DOHH2 (cell line): ENCODE data around the gene SMAD3.
"Not testable (repeated sequence)": the region's sequence is repeated elsewhere in the genome, so short reads cannot be mapped to it uniquely, and the experiment has no call there.

Source experiments
- H3F3A ChIP-seq: fragments of 200-600 bp; sonication (generic), shearing (Covaris generic); 2 replicates; pipeline ENCODE4 v1.6.0; 2016; ENCODE audit warnings: antibody characterized with exemption, mild to moderate bottlenecking; ENCODE audit not compliant: control insufficient read depth, insufficient read depth
- H3K27ac ChIP-seq: fragments of 200-600 bp; sonication (generic); 2 replicates; pipeline ENCODE4 v1.5.1; 2014; ENCODE audit warnings: low read depth, mild to moderate bottlenecking, low read length, moderate library complexity
- H3K27me3 ChIP-seq: fragments of 200-600 bp; sonication (generic); 2 replicates; pipeline ENCODE4 v1.6.1; 2014; ENCODE audit warnings: mild to moderate bottlenecking, low read length, mixed read lengths; ENCODE audit not compliant: control insufficient read depth
- H3K36me3 ChIP-seq: fragments of 200-600 bp; sonication (generic); 2 replicates; pipeline ENCODE4 v1.6.1; 2014; ENCODE audit warnings: mild to moderate bottlenecking, low read length, moderate library complexity, mixed read lengths; ENCODE audit not compliant: control insufficient read depth
- H3K4me1 ChIP-seq: fragments of 200-600 bp; sonication (generic); 2 replicates; pipeline ENCODE4 v1.6.1; 2014; ENCODE audit warnings: mild to moderate bottlenecking, low read length, mixed read lengths; ENCODE audit not compliant: control insufficient read depth
- H3K4me2 ChIP-seq: fragments of 200-600 bp; sonication (generic); 2 replicates; pipeline ENCODE4 v1.6.0; 2014; ENCODE audit warnings: mild to moderate bottlenecking, low read length, moderate library complexity
- H3K4me3 ChIP-seq: fragments of 200-600 bp; sonication (generic); 2 replicates; pipeline ENCODE4 v1.5.1; 2014; ENCODE audit warnings: mild to moderate bottlenecking, low read length, mixed read lengths
- H3K79me2 ChIP-seq: fragments of 200-600 bp; sonication (generic); 2 replicates; pipeline ENCODE4 v1.6.1; 2014; ENCODE audit warnings: mild to moderate bottlenecking, low read length, mixed read lengths; ENCODE audit not compliant: control insufficient read depth
- H3K9me2 ChIP-seq: fragments of 200-600 bp; sonication (generic); replicated peaks from 2 replicates; pipeline ENCODE4 v1.6.1; 2014; ENCODE audit warnings: mild to moderate bottlenecking, low read length, mixed read lengths; ENCODE audit not compliant: control insufficient read depth
- H3K9me3 ChIP-seq: fragments of 200-600 bp; sonication (generic); 2 replicates; pipeline ENCODE4 v1.6.1; 2014; ENCODE audit warnings: antibody characterized with exemption, low read length, mixed read lengths; ENCODE audit not compliant: control insufficient read depth, insufficient read depth
- H4K20me1 ChIP-seq: fragments of 200-600 bp; sonication (generic); 2 replicates; pipeline ENCODE4 v1.6.0; 2014; ENCODE audit warnings: low read depth, mild to moderate bottlenecking, antibody characterized with exemption, low read length, moderate library complexity; ENCODE audit not compliant: control insufficient read depth, insufficient read depth
- EZH2phosphoT487 ChIP-seq: fragments of 200-600 bp; sonication (generic); IDR thresholded peaks from 2 replicates; pipeline ENCODE4 v1.6.1; 2017; ENCODE audit warnings: borderline replicate concordance, mild to moderate bottlenecking, antibody characterized with exemption, low read length, moderate library complexity, mixed read lengths
- TF ChIP-seq, protein P1 (sequence below): fragments of 200-600 bp; sonication (generic); IDR thresholded peaks from one replicate; pipeline ENCODE4 v1.5.1; 2014; ENCODE audit warnings: antibody characterized with exemption, mild to moderate bottlenecking, low read depth, low read length; ENCODE audit not compliant: poor library complexity, severe bottlenecking

Gene SMAD3

DNA sequence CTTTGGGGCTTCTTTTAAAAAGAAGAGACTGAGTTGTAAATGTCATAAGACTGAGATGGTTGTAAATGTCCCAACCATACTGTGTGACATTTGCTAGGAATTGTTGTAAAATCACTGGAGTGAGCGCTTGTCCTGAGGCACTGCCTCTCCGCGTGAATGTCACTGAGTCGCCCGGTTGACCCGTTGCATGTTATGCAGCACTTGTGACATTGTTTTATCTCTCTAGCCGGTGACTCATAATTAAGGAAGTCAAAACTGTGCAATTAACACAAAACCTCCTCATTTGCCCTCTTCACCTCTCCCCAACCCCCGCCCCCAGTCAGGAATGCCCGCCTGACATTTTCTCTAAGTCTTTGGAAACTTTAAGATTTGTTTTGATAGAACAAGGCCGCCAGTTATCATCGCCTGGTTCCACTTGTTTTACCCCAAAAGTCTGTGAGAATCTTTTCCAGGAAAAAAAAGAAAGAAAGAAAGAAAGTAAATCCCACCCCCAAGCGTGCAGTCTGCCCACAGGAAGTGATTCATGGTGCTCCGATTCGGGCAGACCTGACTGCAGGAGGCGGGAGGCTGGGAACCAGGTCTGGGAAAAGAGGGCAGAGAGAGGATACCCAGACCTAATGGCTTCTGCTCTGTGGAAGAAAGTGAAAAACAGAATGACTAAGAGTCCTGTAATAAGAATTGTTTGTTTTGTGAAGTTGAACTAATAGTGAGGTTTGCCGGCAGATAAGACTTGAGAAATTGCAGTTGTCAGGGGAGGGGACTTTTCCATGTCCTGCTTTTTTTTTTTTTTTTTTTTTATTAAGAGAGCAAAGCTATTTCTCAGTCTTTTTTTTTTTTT, 84.8 kb downstream of the SMAD3 start:
- no peaks in the 10 kb centered on the region for H3K4me1 ChIP-seq
- H3K79me2 ChIP-seq = peaks cover 10% of the 10 kb centered on the region
- no peaks in the 10 kb centered on the region for H3K9me2 ChIP-seq
- H3K27me3 ChIP-seq = no peaks in the 10 kb centered on the region
- H3F3A ChIP-seq = no peaks in the 10 kb centered on the region
- no peak for TF ChIP-seq EZH2phosphoT487
- TF ChIP-seq, protein P1, sequence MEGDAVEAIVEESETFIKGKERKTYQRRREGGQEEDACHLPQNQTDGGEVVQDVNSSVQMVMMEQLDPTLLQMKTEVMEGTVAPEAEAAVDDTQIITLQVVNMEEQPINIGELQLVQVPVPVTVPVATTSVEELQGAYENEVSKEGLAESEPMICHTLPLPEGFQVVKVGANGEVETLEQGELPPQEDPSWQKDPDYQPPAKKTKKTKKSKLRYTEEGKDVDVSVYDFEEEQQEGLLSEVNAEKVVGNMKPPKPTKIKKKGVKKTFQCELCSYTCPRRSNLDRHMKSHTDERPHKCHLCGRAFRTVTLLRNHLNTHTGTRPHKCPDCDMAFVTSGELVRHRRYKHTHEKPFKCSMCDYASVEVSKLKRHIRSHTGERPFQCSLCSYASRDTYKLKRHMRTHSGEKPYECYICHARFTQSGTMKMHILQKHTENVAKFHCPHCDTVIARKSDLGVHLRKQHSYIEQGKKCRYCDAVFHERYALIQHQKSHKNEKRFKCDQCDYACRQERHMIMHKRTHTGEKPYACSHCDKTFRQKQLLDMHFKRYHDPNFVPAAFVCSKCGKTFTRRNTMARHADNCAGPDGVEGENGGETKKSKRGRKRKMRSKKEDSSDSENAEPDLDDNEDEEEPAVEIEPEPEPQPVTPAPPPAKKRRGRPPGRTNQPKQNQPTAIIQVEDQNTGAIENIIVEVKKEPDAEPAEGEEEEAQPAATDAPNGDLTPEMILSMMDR = no peak
- H4K20me1 ChIP-seq = 0 out of 2 replicates have a peak, but pooled peaks cover 3% of the 10 kb centered on the region
- H3K9me3 ChIP-seq = no peaks in the 10 kb centered on the region
- H3K4me3 ChIP-seq = no peak overlapping the region
- H3K36me3 ChIP-seq = no peaks in the 10 kb centered on the region
- no peak overlapping the region for H3K27ac ChIP-seq
- H3K4me2 ChIP-seq = no peak overlapping the region

- Histone ChIP-seq H3K9me2 (no peaks in the 10 kb centered on the region), H3K4me1 (no peaks in the 10 kb centered on the region), H3F3A (no peaks in the 10 kb centered on the region), H3K36me3 (no peaks in the 10 kb centered on the region), H3K4me3 (no peak overlapping the region), H3K27ac (no peak overlapping the region), H3K9me3 (no peaks in the 10 kb centered on the region), H3K79me2 (peaks cover 9% of the 10 kb centered on the region), H4K20me1 (0 out of 2 replicates have a peak, but pooled peaks cover 3% of the 10 kb centered on the region), H3K4me2 (no peak overlapping the region), H3K27me3 (no peaks in the 10 kb centered on the region)
- TF ChIP-seq EZH2phosphoT487 = no peak
- TF ChIP-seq, protein P1 = no peak
Observed at GRCh38 chr15:67152429-67152828, 87.0 kb downstream of the SMAD3 start.

DNA sequence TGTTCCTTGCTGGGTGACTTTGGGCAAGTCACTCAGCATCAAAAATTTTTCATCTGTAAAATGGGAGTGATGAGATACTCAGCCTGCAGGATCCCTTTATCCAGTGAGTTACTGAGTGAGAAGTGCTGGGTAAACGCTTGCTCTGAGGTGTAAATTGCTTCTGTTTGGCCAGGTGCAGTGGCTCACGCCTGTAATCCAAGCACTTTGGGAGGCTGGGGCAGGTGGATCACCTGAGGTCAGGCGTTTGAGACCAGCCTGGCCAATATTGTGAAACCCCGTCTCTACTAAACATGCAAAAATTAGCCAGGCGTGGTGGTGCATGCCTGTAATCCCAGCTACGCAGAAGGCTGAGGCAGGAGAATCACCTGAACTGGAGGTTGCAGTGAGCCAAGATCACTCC, 87.6 kb downstream of the SMAD3 start:
- not testable (repeated sequence) for H3K4me1 ChIP-seq, H3K9me2 ChIP-seq, H3K27ac ChIP-seq, H3K79me2 ChIP-seq, H4K20me1 ChIP-seq, H3K9me3 ChIP-seq, H3F3A ChIP-seq, H3K4me3 ChIP-seq, H3K27me3 ChIP-seq, H3K4me2 ChIP-seq, H3K36me3 ChIP-seq

DNA sequence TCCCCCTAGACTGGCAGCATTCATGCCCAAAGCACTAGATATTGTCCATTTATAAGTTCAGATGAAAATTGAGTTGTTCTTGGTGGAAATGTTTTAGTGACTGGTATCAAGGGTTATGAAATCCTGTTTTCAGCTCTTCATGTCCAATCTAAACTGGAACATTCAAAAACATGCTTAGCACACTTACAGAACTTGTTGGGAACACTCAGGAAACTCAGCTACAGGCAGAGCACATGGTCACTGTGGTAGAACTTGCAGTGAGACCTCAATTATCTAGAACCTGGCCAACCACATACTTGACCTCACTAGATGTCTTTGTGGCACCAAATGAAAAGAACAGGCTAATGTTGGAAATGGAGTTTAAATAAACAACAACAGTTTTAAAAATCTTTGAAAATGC, 88.8 kb downstream of the SMAD3 start:
- no peak overlapping the region for H3K4me2 ChIP-seq
- H3K9me3 ChIP-seq = no peaks in the 10 kb centered on the region
- no peak overlapping the region for H3K4me3 ChIP-seq
- no peaks in the 10 kb centered on the region for H3F3A ChIP-seq
- H3K27ac ChIP-seq = no peak overlapping the region
- no peak for TF ChIP-seq EZH2phosphoT487
- TF ChIP-seq, protein P1 = no peak
- no peaks in the 10 kb centered on the region for H4K20me1 ChIP-seq
- no peaks in the 10 kb centered on the region for H3K4me1 ChIP-seq
- no peaks in the 10 kb centered on the region for H3K36me3 ChIP-seq
- peaks cover 3% of the 10 kb centered on the region; the same call in 1 of the 2 replicates for H3K79me2 ChIP-seq
- H3K27me3 ChIP-seq = no peaks in the 10 kb centered on the region
- no peaks in the 10 kb centered on the region for H3K9me2 ChIP-seq
